ENCODE measurements around the gene BRD3OS. TPM values are rescaled to one million over a fixed set of nuclear protein-coding genes. Genes with fewer than 3 reads are reported as not detected.

BRD3OS gene
- total and polyA plus RNA-seq, 2 of the 4 experiments (the other 2 are of a cell fraction), result 15.8 to 20.7 TPM

GRCh38 chr9:134002796-134003195 lies 22.5 kb upstream of the BRD3OS start:
- H3K9ac ChIP-seq (ENCODE audit: low read depth, low read length), result no peak overlapping the region
- no peak overlapping the region for H2AFZ ChIP-seq (replicated peaks; ENCODE audit: low read length, poor library complexity)
- no peaks in the 10 kb centered on the region for H3K36me3 ChIP-seq (ENCODE audit: control insufficient read depth, insufficient read depth, low read length)
- TF ChIP-seq POLR2A (IDR thresholded peaks at IDR 0.05; ENCODE audit: low read depth, low read length) (no peak), CTCF (conservative IDR thresholded peaks at IDR 0.05; ENCODE audit: low read depth, low read length) (no peak)
- no peak overlapping the region for H2AK9ac ChIP-seq (replicated peaks; ENCODE audit: low read depth, low read length, poor library complexity)
- in situ Hi-C loops (cut with MboI; ENCODE audit: low sequenced_read_pairs) (no loop called here), dilution Hi-C loops (cut with HindIII; ENCODE audit: low sequenced_read_pairs, unreplicated experiment) (loop anchor here (25.0 kb wide), 1 partner anchor 215 kb away; no protein-coding TSS in a partner anchor), intact Hi-C loops (cut with micrococcal nuclease) (no loop called here)
- H4K91ac ChIP-seq (ENCODE audit: insufficient read depth, low read depth, low read length), result no peak overlapping the region
- no peak overlapping the region for H3K27ac ChIP-seq (ENCODE audit: insufficient read depth, low read length)
- H4K5ac ChIP-seq (ENCODE audit: low read depth, low read length), result no peak overlapping the region
- H3K18ac ChIP-seq (ENCODE audit: low read depth, low read length), result no peak overlapping the region
- no peak overlapping the region for H2BK15ac ChIP-seq (ENCODE audit: low read depth, low read length)
- no peak overlapping the region for H2BK20ac ChIP-seq (ENCODE audit: low read depth, low read length)
- no peaks in the 10 kb centered on the region for H3K79me1 ChIP-seq (ENCODE audit: low read depth in 1 of 2, low read length in 2 of 2)
- no peak overlapping the region for H3K4me2 ChIP-seq (ENCODE audit: low read depth, low read length)
- no peak overlapping the region for H4K8ac ChIP-seq (ENCODE audit: low read depth in 2 of 2, low read length in 2 of 2)
- 0 out of 2 replicates have a peak, but pooled peaks cover 3% of the 10 kb centered on the region for H3K9me1 ChIP-seq (ENCODE audit: insufficient read depth, low read length)
- peaks cover 2% of the 10 kb centered on the region; the same call in 1 of the 2 replicates for H3K4me1 ChIP-seq (ENCODE audit: control insufficient read depth, insufficient read depth, low read length)
- no peak overlapping the region for H3K4ac ChIP-seq (ENCODE audit: low read depth, low read length)
- H3K9me3 ChIP-seq (ENCODE audit: control insufficient read depth, insufficient read depth, low read length), result no peaks in the 10 kb centered on the region
- H2BK5ac ChIP-seq (ENCODE audit: low read depth, low read length, poor library complexity, severe bottlenecking), result no peak overlapping the region
- WGBS, 2 experiments (ENCODE audit: extremely low coverage in 2 of 2, insufficient read length in 1 of 2), result no CpG with 5 or more reads among the region's 2 CpGs
- ATAC-seq (ENCODE audit: low read depth) (no peak), DNase-seq (no peak)
- no peak overlapping the region for H3K23ac ChIP-seq (ENCODE audit: low read depth, low read length)
- H2AK5ac ChIP-seq (ENCODE audit: low read depth, low read length), result no peak overlapping the region
- no TSS peak for BruUV-seq (replicated peaks)
- H3K4me3 ChIP-seq (ENCODE audit: insufficient read depth, low read depth, low read length), result no peak overlapping the region
- H3K14ac ChIP-seq (replicated peaks; ENCODE audit: low read depth, low read length), result no peak overlapping the region
- H3K56ac ChIP-seq (ENCODE audit: extremely low read depth, insufficient read depth, low read length), result no peak overlapping the region
- no peaks in the 10 kb centered on the region for H4K20me1 ChIP-seq (ENCODE audit: insufficient read depth, low read length)
- ChIA-PET CTCF (no interaction called here), POLR2A (ENCODE audit: unreplicated experiment) (no interaction called here)
- H2BK120ac ChIP-seq (ENCODE audit: low read depth, low read length), result no peak overlapping the region
- H3K27me3 ChIP-seq (ENCODE audit: control insufficient read depth, insufficient read depth, low read length), result peaks cover 2% of the 10 kb centered on the region; the same call in 1 of the 2 replicates
